ENCODE results near the gene ALK. TPM values are rescaled to one million over a fixed set of nuclear protein-coding genes. Genes with fewer than 3 reads are reported as not detected.
A peak's percentile ranks its signal among the peaks of the same experiment; 100 is the strongest.

The ALK gene
- polyA plus RNA-seq, 1 of the 3 experiments (the other 2 are of a cell fraction) = 0.30 TPM

DNA sequence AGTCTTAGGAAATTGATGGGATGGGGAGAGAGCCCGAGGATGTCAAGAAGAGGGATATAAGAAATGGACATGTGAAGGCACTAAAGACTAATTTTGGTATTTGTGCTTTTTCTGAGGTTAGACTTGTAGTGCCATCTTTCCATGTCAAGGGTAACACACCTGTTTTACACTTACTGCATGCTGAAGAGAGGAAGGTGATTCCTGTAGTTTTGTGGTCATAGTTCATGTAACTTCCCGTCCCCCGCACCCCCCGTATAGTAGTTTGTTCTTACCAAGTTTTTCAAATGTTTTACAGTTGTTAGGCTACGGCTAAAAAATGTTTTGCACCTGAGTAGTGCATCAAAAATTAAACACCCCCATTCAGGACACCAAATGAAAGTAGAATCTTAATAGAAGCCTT lies 732.3 kb downstream of the ALK start (continued):
- TF ChIP-seq, protein P1, sequence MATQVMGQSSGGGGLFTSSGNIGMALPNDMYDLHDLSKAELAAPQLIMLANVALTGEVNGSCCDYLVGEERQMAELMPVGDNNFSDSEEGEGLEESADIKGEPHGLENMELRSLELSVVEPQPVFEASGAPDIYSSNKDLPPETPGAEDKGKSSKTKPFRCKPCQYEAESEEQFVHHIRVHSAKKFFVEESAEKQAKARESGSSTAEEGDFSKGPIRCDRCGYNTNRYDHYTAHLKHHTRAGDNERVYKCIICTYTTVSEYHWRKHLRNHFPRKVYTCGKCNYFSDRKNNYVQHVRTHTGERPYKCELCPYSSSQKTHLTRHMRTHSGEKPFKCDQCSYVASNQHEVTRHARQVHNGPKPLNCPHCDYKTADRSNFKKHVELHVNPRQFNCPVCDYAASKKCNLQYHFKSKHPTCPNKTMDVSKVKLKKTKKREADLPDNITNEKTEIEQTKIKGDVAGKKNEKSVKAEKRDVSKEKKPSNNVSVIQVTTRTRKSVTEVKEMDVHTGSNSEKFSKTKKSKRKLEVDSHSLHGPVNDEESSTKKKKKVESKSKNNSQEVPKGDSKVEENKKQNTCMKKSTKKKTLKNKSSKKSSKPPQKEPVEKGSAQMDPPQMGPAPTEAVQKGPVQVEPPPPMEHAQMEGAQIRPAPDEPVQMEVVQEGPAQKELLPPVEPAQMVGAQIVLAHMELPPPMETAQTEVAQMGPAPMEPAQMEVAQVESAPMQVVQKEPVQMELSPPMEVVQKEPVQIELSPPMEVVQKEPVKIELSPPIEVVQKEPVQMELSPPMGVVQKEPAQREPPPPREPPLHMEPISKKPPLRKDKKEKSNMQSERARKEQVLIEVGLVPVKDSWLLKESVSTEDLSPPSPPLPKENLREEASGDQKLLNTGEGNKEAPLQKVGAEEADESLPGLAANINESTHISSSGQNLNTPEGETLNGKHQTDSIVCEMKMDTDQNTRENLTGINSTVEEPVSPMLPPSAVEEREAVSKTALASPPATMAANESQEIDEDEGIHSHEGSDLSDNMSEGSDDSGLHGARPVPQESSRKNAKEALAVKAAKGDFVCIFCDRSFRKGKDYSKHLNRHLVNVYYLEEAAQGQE (IDR thresholded peaks at IDR 0.05; ENCODE audit: low read depth, low read length) = no peak
- TF ChIP-seq FOXJ3 (CRISPR knock-in tag; IDR thresholded peaks at IDR 0.05) = no peak
- TF ChIP-seq, protein P2, sequence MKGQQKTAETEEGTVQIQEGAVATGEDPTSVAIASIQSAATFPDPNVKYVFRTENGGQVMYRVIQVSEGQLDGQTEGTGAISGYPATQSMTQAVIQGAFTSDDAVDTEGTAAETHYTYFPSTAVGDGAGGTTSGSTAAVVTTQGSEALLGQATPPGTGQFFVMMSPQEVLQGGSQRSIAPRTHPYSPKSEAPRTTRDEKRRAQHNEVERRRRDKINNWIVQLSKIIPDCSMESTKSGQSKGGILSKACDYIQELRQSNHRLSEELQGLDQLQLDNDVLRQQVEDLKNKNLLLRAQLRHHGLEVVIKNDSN (IDR thresholded peaks at IDR 0.05; ENCODE audit: borderline replicate concordance, low read depth) = no peak

DNA sequence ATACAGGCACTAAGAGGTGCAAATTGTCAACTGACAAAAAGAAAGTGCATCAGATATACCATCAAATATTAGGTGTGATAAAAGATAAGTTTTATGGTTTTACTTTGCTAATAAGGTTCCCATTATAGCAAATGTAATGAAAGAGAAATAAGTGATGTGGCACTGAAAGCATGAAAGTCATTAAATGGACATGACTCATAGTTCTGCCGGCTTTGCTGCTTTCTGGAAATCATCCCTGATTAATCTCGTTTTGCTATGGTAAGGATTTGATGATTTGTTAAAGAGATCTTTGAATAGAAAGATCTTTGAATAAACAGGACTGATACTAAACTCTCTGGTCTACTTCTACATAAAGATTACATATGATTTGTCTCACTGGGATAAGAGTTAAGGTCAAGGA lies 733.5 kb downstream of the ALK start:
- TF ChIP-seq FOXJ3 (CRISPR knock-in tag; IDR thresholded peaks at IDR 0.05) = no peak
- TF ChIP-seq CHD2 (IDR thresholded peaks at IDR 0.05; ENCODE audit: low read length, partially characterized antibody) = no peak
- no peak for TF ChIP-seq TAF1 (IDR thresholded peaks at IDR 0.05; ENCODE audit: borderline replicate concordance, low read depth, low read length)
- TF ChIP-seq, protein P1 (IDR thresholded peaks at IDR 0.05; ENCODE audit: low read depth, low read length) = no peak
- TF ChIP-seq JUND (IDR thresholded peaks at IDR 0.05) = peak; percentile 11; the same call in 1 of the 2 replicates
- TF ChIP-seq, protein P3, sequence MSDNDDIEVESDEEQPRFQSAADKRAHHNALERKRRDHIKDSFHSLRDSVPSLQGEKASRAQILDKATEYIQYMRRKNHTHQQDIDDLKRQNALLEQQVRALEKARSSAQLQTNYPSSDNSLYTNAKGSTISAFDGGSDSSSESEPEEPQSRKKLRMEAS (IDR thresholded peaks at IDR 0.05; ENCODE audit: low read depth) = no peak
- no peak overlapping the region for H3K4me3 ChIP-seq (ENCODE audit: low read depth in 2 of 2, low read length in 1 of 2)
- no peaks in the 10 kb centered on the region for H3K79me2 ChIP-seq (ENCODE audit: insufficient read depth)
- no peak overlapping the region for H2AFZ ChIP-seq (ENCODE audit: low read depth)
- no peak overlapping the region for H3K9ac ChIP-seq
- H3K4me2 ChIP-seq = no peak overlapping the region
- H3F3A ChIP-seq (replicated peaks; ENCODE audit: insufficient read depth) = no peaks in the 10 kb centered on the region
- H3K27me3 ChIP-seq (ENCODE audit: insufficient read depth) = no peaks in the 10 kb centered on the region
- WGBS (ENCODE audit: low lambda C conversion rate) = 33% methylated on average over 2 of the region's 2 CpGs
- H4K20me1 ChIP-seq (ENCODE audit: insufficient read depth) = no peaks in the 10 kb centered on the region
- H3K27ac ChIP-seq (ENCODE audit: low read depth in 2 of 2, low read length in 1 of 2) = no peak overlapping the region
- H3K4me1 ChIP-seq (ENCODE audit: control insufficient read depth in 1 of 2, insufficient read depth in 2 of 2, low read depth in 1 of 2, low read length in 1 of 2) = peaks cover 0 to 2% of the 10 kb centered on the region in 2 experiments; a peak in 2 of 4 replicates
- no peaks in the 10 kb centered on the region for H3K9me2 ChIP-seq
- no peak for DNase-seq
- ChIA-PET POLR2A (no interaction called here), CTCF (interaction anchor here (2.0 kb wide), 1 partner anchor 229 kb away, joined by 6 read pairs; no protein-coding TSS in a partner anchor)
- peaks cover 3 to 50% of the 10 kb centered on the region in 2 experiments for H3K36me3 ChIP-seq (replicated peaks in 1 of 2; ENCODE audit: control insufficient read depth in 1 of 2, insufficient read depth in 2 of 2, low read length in 1 of 2)
- no peaks in the 10 kb centered on the region for H3K9me3 ChIP-seq
